SK-N-MC (cell line): Measurements from ENCODE around the gene GNAI2.

Source experiments
- EZH2 ChIP-seq: fragments of 200-600 bp; sonication (generic); IDR thresholded peaks from one replicate; pipeline ENCODE4 v1.6.1; 2017; ENCODE audit warnings: antibody characterized with exemption
- FOXP2 ChIP-seq: optimal IDR thresholded peaks from 2 replicates; pipeline ENCODE3; 2011; ENCODE audit warnings: mild to moderate bottlenecking, moderate library complexity; ENCODE audit not compliant: insufficient read depth; ENCODE audit errors: extremely low read length, control extremely low read depth
- POLR2AphosphoS5 ChIP-seq: IDR thresholded peaks from 2 replicates; pipeline ENCODE4 v1.6.1; 2012; ENCODE audit warnings: mild to moderate bottlenecking, low read depth, low read length, borderline replicate concordance

GRCh38 chr3:50238549-50239026 is 2.6 kb downstream of the GNAI2 start:
- no peak for TF ChIP-seq POLR2AphosphoS5
- TF ChIP-seq EZH2: no peak
- TF ChIP-seq FOXP2: no peak
